ENCODE data around the gene ZNF581.

The ZNF581 gene

DNA sequence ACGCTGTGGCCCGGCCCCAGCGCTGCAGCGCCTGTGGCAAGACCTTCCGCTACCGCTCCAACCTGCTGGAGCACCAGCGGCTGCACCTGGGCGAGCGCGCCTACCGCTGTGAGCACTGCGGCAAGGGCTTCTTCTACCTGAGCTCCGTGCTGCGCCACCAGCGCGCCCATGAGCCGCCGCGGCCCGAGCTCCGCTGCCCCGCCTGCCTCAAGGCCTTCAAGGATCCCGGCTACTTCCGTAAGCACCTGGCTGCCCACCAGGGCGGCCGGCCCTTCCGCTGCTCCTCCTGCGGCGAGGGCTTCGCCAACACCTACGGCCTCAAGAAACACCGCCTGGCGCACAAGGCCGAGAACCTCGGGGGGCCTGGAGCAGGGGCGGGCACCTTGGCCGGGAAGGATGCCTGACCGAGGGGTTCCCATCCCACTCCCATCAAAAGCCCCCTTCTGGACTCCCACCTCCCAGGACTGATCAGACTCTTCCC is 27.0 kb upstream of the ZNF581 start:
- Histone ChIP-seq H2AFZ (ENCODE audit: low read length) (no peak overlapping the region), H3K79me2 (ENCODE audit: insufficient read depth, low read length) (no peaks in the 10 kb centered on the region), H3K27ac (ENCODE audit: low read depth, low read length, poor library complexity, severe bottlenecking) (no peak overlapping the region), H3K4me2 (ENCODE audit: low read length) (no peak overlapping the region), H4K20me1 (ENCODE audit: insufficient read depth, low read length) (no peaks in the 10 kb centered on the region), H3K9ac (ENCODE audit: low read length) (no peak overlapping the region), H3K9me3 (ENCODE audit: low read length) (no peaks in the 10 kb centered on the region), H3K27me3 (ENCODE audit: insufficient read depth, low read length) (no peaks in the 10 kb centered on the region), H3K36me3 (ENCODE audit: insufficient read depth, low read length) (peaks cover 26% of the 10 kb centered on the region), H3K9me2 (ENCODE audit: low read depth, low read length) (no peaks in the 10 kb centered on the region), H3K4me3 (ENCODE audit: low read depth, low read length, poor library complexity, severe bottlenecking) (no peak overlapping the region), H3K4me1 (ENCODE audit: insufficient read depth, low read length, severe bottlenecking) (no peaks in the 10 kb centered on the region), H3F3A (ENCODE audit: insufficient read depth, low read length) (no peaks in the 10 kb centered on the region)
- TF ChIP-seq, protein P1, sequence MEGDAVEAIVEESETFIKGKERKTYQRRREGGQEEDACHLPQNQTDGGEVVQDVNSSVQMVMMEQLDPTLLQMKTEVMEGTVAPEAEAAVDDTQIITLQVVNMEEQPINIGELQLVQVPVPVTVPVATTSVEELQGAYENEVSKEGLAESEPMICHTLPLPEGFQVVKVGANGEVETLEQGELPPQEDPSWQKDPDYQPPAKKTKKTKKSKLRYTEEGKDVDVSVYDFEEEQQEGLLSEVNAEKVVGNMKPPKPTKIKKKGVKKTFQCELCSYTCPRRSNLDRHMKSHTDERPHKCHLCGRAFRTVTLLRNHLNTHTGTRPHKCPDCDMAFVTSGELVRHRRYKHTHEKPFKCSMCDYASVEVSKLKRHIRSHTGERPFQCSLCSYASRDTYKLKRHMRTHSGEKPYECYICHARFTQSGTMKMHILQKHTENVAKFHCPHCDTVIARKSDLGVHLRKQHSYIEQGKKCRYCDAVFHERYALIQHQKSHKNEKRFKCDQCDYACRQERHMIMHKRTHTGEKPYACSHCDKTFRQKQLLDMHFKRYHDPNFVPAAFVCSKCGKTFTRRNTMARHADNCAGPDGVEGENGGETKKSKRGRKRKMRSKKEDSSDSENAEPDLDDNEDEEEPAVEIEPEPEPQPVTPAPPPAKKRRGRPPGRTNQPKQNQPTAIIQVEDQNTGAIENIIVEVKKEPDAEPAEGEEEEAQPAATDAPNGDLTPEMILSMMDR (IDR thresholded peaks at IDR 0.05; ENCODE audit: low read length) = no peak
- TF ChIP-seq EZH2 (IDR thresholded peaks at IDR 0.05; ENCODE audit: borderline replicate concordance, low read length) = no peak

DNA sequence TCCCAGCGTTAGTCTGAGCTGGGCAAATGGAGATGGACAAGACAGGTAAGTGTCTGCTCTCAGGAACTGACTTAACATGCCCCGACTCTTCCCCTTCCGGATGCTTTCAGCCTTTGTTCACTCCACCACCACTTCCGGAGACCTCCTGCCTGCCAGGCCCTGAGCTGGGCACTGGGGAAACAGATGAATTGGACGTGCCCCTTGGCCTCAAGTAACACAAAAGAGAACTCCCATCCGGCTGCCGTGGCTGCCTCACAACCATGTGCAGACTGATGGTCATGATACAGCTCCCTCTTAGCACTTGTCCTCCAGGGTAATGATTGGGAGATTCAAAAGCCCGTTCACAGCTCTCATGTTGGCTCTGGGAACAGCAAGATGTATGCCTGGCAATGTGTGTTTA is 26.0 kb upstream of the ZNF581 start:
- no peaks in the 10 kb centered on the region for H3K4me1 ChIP-seq (ENCODE audit: insufficient read depth, low read length, severe bottlenecking)
- H3K9me3 ChIP-seq (ENCODE audit: low read length) = no peaks in the 10 kb centered on the region
- no peaks in the 10 kb centered on the region for H3K27me3 ChIP-seq (ENCODE audit: insufficient read depth, low read length)
- no peak overlapping the region for H2AFZ ChIP-seq (ENCODE audit: low read length)
- no peak overlapping the region for H3K4me3 ChIP-seq (ENCODE audit: low read depth, low read length, poor library complexity, severe bottlenecking)
- no peaks in the 10 kb centered on the region for H4K20me1 ChIP-seq (ENCODE audit: insufficient read depth, low read length)
- H3K9me2 ChIP-seq (ENCODE audit: low read depth, low read length) = no peaks in the 10 kb centered on the region
- peaks cover 26% of the 10 kb centered on the region for H3K36me3 ChIP-seq (ENCODE audit: insufficient read depth, low read length)
- no peak overlapping the region for H3K9ac ChIP-seq (ENCODE audit: low read length)
- H3K27ac ChIP-seq (ENCODE audit: low read depth, low read length, poor library complexity, severe bottlenecking) = no peak overlapping the region
- H3K4me2 ChIP-seq (ENCODE audit: low read length) = no peak overlapping the region
- no peaks in the 10 kb centered on the region for H3K79me2 ChIP-seq (ENCODE audit: insufficient read depth, low read length)
- TF ChIP-seq, protein P1 (IDR thresholded peaks at IDR 0.05; ENCODE audit: low read length) = no peak
- TF ChIP-seq EZH2 (IDR thresholded peaks at IDR 0.05; ENCODE audit: borderline replicate concordance, low read length) = no peak
- H3F3A ChIP-seq (ENCODE audit: insufficient read depth, low read length) = no peaks in the 10 kb centered on the region

DNA sequence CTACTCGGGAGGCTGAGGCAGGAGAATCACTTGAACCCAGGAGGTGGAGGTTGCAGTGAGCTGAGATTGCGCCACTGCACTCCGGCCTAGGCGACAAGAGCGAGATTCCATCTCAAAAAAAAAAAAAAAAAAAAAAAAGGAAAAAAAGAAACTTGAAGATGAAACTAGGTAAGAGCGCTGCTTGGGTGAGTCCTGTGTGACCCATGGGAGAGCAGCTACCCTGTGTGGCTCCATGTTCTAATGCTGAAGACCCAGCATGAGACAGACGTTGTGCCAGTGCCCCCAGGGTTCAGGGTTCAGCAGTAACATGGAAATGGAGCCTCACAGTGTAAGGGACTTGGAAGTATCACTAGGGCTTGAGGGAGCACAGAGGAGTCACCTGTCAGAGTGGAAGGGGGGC is 25.0 kb upstream of the ZNF581 start:
- Histone ChIP-seq H2AFZ (ENCODE audit: low read length) (no peak overlapping the region), H3K4me2 (ENCODE audit: low read length) (no peak overlapping the region), H3K4me1 (ENCODE audit: insufficient read depth, low read length, severe bottlenecking) (peaks cover under 1% of the 10 kb centered on the region), H3K27me3 (ENCODE audit: insufficient read depth, low read length) (no peaks in the 10 kb centered on the region), H4K20me1 (ENCODE audit: insufficient read depth, low read length) (no peaks in the 10 kb centered on the region), H3F3A (ENCODE audit: insufficient read depth, low read length) (no peaks in the 10 kb centered on the region), H3K9ac (ENCODE audit: low read length) (no peak overlapping the region), H3K79me2 (ENCODE audit: insufficient read depth, low read length) (no peaks in the 10 kb centered on the region), H3K4me3 (ENCODE audit: low read depth, low read length, poor library complexity, severe bottlenecking) (no peak overlapping the region), H3K9me2 (ENCODE audit: low read depth, low read length) (no peaks in the 10 kb centered on the region), H3K36me3 (ENCODE audit: insufficient read depth, low read length) (peaks cover 26% of the 10 kb centered on the region), H3K27ac (ENCODE audit: low read depth, low read length, poor library complexity, severe bottlenecking) (no peak overlapping the region), H3K9me3 (ENCODE audit: low read length) (no peaks in the 10 kb centered on the region)
- TF ChIP-seq, protein P1 (IDR thresholded peaks at IDR 0.05; ENCODE audit: low read length) = no peak
- TF ChIP-seq EZH2 (IDR thresholded peaks at IDR 0.05; ENCODE audit: borderline replicate concordance, low read length) = no peak
